Epidermal melanocyte (primary cell): ENCODE data around the gene DARS1.

Experiments
- DNase-seq: peaks from one replicate; pipeline ENCODE4 v3.0.0; 2011; ENCODE audit warnings: low spot score; ENCODE audit not compliant: insufficient read length

The DARS1 gene

DNA sequence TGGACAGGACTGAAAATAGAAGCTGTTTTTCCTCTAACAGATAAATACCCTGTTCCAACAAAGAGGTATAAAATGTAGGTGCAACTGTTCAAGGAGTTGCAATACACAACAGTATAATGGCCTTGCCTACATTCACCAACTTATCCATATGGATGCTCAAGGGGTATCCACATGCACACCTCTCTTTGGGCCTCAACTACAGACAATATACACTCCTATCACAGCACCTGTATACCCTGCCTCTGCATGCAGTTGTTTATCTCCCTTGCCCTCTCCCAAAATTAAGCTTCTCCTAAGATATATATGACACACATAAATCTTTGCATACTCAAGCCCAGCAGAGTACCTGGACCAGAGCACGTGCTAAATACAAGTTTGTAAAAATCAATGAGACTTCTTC is 37.3 kb downstream of the DARS1 start:
- no peak for DNase-seq

DNA sequence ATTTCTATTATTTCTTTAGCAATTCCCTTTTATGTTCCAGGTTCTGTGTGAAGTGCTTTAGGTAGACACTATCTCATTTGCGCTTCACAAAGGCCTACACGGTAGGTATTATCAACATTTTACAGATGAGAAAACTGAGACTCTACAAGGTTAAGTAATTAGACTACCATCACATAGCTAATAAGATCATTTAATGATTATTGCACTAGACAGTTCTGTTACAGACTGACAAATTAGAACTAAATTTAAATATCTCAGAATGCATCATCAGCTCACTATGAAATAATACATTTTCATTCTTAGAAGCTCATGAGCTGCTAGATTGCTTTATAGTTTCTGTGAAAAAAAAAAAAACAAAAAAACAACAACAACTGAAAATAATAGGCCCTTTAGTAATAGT is 37.9 kb downstream of the DARS1 start:
- no peak for DNase-seq

DNA sequence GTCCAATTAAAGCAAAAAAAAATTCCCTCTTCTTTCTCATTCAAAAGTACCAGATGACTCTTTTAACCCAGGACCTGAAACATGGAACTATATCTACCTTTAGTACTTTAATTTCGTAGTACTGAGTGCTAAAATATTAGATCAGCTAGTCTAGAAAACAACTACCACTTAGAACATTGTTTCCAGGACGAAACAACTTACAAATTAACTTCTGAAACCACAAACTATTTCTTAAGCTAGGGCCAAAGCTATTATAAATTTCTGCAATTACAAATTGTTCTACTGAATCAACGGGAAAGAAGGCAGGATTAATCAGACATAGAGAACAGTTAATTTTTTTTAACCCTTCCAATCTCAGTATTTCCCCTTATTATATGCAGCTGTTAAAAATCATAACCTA is 39.9 kb downstream of the DARS1 start:
- no peak for DNase-seq

DNA sequence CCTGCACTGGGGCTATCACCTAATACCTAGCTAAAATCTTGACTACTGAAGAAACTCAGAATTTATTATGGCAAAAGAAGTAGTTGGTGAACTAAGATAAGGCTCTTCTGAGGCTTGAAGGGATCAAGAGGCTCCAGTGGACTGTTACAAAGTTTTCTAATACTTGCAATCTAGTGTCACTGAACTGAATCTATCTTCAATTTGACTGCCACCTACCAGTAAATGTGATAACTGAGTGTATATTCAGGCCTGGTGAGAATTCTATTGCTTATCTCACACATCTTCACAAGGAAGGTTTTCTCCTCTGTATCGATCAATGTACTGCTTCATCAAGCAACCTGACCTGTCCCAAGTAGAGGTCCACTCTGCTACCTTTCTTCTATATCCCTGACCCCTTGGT is 40.8 kb downstream of the DARS1 start:
- no peak for DNase-seq

DNA sequence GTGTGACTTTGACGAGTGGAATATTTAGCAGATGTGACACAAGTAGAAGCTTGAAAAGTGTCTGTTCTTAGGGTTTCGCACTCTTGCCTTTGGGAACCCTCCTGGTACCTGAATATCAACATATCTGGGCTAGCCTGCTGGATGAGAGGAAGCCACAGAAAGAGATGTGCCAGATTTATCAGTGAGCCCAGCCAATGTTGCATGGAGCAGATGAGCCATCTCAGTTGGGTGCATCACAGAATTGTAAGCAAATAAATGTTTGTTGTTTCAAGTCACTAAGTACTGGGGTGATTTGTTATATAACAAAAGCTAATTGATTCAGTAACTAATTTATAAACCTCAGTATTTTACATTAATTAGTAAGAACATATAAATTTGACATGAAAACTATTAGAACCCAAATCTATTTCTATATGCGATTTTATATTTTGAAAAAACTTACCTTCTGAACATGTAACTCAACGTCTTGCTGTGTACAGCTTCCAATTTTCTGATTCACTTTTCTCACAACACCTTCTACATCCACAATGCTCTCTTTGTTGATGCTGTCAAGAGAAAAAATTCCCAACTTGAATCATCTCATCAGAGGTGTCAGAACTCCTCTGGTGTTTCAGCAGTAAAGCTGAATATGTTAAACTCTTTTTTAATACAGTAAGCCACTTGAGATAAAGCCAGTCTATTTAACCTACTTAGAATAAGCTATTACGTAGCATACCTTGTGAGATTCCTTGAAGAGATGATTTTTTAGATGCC is 42.3 kb downstream of the DARS1 start:
- no peak for DNase-seq

DNA sequence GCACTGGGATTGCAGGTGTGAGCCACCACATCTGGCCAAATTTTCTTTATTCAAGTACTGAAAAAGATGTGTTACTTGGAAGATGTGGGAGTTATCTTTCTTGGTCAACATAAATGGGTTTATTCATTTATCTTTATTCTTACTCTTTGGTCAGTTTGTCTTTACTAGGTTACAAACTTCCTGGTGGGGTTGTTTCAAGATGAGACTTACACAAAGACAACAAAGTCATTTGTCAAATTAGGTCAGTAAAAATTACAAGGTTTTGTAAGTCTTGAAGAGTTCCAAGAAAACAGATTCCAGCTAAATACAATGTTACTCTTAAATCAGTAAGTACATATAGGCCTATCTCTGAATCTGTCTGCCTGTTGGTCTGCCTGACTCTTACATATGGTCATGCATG is 48.9 kb downstream of the DARS1 start:
- no peak for DNase-seq

DNA sequence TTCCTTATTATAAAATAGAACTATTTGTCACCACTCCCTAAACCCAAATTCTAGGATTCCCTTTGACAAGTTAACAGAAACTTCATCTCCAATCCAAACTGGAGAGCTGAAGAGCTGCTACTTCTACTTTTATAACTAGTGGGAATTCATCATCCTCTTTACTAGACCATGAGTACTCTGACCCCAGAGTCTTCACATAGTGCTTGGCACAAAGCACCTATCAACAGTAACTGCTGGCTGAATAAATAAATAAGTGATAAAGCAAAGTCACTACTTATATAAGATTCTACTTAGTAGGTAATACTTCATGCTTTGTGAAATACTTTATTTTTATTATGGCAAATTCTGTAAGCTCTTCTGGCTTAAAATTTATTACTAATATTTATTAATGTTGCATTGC is 49.5 kb downstream of the DARS1 start:
- DNase-seq: no peak

DNA sequence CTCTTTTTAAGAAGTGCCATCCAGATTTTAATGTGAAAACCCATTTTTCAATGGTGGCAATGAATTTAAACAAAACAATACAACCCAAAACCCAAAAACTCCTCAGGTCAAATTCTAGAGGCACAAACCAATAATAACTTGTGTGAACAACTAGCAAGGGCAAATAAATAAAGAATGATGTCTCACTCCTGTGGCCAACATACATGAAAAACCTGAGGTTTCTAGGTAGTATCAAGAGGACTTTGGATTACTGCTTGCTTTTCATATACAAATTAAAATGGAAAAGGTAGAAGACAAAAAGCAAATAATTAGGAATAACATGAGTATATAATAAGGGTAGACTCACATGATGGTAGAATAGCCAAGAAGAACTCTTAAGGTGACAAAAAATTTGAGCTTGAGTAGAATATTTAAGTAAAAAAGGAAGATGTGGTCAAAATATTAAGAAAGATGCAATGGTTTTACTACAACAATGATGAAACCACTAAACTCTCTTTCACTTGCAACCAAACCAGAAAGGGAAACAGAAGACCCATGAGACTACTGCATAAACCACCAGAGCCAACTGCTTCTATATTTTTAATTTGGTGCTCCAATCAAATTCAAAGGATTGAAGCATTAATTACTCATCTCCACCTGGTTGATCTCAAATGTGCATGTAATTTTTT is 53.5 kb downstream of the DARS1 start:
- DNase-seq: no peak

DNA sequence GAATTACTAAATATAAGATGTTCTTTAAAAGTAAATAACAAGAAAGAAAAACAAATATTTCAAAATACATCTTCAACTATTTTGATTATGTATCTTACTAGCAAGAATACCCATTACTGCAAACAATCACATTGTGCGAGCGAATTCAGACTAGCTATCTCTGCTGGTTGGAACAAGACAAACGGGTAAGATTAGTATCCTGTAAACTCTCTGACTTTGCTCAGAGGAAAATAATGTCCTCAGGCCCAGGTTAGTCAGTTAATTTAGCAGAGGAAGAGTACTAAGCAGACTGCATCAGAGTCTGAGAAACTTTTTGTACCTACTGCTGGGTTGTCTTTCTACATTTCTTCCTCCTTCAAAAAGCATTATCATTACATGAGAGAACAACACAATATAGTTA is 58.8 kb downstream of the DARS1 start:
- no peak for DNase-seq

DNA sequence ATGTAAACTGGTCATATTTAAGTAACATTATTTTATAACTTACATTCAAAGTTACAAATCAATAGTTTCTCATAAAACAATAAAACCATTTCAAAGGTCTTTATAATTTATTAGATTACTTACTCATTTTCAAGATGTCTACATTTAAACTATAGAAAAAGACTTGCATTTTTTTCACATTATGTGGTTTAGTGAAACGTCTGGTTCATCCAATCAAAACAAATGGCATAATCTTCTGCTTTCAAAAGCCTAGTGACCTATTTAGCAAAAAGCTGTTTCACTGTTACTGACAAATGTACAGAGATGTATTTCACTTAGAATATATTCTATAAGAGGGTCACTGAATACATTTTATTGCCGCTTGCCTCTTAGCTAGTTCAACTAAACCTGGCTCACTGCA is 59.9 kb downstream of the DARS1 start:
- no peak for DNase-seq

DNA sequence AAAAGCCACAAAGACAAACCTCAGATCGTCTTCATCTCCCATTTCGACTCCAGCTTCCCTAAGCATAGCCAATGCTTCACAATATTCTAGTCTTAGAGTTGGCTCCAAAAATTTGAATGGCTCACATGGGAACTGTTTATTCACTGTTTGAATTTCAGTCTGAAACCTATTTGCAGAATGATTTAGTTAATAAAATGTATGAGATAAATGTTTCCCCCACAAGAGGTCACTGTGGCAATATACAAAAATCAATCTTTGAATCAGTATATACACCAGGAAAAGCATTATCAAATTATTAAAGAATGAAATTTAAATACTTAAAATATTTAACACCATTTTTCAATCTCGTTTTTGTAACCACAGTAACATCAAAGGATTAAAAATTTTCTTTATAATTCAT is 69.2 kb downstream of the DARS1 start:
- DNase-seq: no peak

DNA sequence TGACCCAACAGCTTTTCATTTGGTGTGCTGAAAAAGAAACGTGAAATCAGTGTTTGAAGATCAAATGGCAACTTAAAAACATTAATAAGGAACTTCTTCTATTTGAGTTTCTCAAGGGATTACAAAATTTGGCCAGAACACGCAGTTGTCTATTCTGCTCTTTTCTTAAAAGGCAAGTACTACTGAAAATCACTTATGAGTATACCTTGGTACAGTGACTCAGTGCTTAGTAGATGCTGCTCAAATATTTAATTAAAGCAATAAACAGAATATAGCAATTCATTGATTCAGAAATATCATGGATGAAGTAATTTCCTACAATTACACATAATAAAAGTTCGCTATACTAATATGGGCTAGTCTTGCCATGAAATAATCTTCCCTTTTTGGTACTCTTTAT is 70.9 kb downstream of the DARS1 start:
- DNase-seq: no peak

DNA sequence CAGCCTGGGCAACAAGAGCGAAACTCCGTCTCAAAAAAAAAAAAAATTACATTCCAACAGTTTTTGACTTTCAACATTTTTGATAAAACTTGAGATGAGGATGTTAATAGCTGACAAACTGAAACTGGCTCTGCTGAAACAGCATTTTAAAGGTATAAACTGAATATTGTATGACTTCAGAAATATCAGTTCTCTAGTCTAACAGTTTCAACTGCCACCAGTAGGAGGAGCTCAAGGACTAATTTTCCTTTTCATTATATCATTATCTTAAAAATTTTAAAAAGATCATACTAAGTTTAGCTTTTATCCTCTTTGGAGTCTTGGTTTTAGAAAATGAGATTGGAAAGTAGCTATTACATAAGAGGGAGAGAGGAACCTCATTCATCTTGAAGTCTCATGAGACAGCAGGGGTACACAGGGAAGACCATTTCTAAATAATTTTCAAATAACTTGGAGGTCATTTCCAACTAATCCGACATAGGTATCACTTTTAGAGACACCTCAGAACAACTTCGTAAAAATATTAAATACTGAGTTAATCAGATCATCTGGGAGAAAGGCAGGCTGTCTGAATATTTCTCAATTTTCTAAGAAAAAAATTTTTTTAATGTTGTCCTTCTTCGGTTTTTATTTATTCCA is 71.6 kb downstream of the DARS1 start:
- DNase-seq: peak; percentile 38

DNA sequence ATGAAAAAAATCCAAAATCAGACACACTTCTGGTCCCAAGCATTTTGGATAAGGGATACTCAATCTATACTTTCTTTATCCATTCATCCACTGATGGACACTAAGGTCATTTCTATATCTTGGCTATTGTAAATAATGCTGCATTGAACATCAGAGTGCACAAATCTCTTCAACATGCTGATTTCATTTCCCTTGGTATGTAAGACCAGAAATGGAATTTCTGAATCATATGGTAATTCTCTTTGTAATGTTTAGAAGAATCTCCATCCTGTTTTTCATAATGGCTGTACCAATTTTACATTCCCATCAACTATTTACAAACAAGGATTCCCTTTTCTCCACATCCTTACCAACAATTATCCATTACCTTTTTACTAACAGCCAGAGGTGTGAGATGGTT is 75.5 kb downstream of the DARS1 start:
- no peak for DNase-seq

DNA sequence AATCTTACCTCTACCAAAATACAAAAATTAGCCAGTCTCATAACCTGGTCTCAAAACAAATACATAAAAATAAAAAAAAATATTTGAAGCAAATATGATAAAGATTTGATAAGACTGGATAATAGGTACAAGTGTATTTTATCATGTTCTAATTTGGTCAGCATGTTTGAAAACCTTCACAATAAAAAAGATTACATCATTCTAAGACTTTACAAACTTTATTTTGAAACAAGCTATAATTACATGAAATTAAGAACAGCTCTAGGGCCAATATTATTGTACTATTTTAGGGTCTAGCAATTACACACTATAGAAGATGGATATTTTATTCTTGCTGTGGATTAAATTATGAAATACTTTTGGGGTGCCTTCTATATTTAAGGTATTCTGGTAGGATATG is 79.7 kb downstream of the DARS1 start:
- DNase-seq: no peak

DNA sequence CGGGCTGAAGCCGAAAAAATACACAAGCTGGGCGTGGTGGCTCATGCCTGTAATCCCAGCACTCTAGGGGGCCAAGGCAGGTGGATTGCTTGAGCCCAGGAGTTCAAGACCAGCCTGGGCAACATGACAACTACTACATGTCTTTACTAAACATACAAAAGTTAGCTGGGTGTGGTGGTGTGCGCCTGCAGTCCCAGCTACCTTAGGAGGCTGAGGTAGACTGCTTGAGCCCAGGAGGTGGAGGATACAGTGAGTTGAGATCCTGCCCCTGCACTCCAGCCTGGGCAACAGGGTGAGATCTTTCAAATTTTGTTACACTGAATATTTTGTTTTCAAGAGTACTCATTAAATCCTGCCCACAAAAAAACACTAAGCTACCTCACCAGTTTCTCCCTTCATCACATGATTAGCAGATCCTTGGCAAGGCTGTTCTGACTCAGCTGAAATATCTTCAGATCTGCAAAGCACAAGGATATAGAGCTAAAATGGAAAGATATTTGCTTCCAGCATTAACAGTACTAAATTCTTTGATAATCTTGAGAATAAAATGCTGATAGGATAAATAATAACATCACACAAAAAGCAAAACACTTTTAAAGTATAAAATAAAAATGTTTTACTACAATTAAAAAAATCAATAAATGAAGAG is 81.0 kb downstream of the DARS1 start:
- DNase-seq: no peak

DNA sequence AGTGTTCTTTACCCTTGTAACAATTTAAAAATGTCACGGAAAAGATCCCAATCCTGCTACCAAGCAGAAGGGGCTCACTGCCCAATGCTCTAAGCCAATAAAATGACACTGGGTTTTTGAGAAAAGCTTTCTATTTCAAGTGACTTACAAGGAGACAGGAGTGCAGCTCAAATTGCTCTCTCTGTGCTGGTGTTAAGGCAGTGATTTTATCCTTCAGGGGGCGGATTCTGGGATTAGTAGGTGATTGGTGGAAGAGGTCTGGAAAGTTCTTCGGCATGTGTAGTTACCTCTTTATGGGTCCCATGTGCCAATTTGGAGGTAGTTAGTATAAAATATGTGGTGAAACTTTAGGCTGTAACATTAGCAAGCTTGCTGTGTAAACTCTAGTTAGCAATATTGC is 81.8 kb downstream of the DARS1 start:
- DNase-seq: no peak

DNA sequence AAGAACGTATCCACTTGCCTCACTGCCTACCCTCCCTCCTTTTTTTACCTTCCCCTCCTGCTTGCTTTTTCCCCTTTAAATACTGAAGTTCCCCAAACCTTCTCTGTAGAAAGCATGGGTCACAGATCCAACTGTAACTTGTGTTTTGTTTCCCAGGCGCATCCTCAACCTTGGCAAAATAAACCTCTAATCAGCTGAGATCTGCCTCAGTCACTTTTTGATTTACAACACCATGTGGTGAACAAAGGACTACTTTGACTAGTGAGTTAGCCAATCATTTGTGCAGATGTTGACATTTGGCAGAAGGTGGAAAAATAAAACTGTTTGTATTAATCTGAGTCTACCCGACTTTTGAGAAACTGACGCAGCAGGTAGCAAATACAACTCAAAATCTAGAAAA is 85.9 kb downstream of the DARS1 start:
- no peak for DNase-seq

DNA sequence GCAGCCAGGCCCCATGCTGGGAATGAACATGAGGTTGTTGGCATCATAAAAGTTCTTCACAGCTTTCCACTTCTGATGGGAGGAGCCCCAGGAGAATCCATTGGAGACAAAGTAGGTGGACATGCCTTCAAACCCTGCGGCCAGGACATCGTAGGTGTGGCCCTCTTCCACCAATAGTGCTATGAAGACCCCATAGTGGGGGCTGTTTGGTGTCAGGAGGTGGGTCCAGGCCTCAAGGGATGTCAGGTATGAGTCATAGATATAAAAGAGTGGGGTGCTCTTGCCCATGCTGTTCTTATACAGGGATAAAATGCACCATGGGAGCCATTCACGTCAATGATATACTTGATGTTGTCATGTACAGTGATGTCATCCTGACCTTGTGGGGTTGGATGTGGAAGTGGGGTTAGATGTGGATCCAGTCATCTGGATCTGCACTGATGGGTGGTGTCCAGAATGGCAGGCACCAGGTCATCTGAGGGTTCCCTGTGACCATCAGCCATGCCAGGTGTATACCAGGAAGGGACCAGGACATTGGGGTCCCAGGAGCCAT is 87.1 kb downstream of the DARS1 start:
- DNase-seq: no peak

DNA sequence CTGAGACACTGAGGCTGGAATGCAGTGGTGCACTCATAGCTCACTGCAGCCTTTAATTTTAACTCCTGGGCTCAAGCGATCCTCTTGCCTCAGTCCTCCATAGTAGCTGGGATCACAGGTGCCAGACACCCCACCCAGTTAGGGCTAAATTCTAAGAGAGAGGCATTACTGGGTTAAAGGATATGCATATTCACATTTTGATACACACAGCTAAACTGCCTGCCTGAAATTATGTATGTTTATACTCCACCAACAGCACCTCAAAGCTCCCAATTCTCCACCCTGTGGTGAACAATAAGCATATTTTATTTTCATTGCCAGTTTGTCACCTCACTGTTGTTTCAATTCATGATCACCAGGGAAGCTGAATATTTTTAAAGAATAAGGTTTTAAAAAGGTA is 90.5 kb downstream of the DARS1 start:
- no peak for DNase-seq

DNA sequence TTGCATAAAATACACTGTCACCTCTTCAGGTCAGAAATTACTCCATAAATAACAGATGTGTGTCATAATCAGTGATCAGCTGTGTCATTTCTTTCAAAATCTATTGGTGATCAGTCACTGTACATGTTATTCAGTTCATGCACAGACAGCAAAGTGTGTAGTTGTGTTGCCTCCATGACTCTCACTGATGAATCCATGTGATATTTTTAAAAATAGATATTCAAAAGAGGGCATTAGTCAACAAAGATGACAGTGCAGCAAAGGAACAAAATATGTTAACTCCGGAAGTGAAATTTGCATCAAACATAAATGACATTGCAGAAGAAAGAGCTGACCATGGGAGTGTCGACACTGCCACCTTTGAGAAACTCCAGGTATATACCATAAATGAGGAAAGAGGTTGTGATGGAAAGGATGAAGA is 92.0 kb downstream of the DARS1 start:
- DNase-seq: no peak

DNA sequence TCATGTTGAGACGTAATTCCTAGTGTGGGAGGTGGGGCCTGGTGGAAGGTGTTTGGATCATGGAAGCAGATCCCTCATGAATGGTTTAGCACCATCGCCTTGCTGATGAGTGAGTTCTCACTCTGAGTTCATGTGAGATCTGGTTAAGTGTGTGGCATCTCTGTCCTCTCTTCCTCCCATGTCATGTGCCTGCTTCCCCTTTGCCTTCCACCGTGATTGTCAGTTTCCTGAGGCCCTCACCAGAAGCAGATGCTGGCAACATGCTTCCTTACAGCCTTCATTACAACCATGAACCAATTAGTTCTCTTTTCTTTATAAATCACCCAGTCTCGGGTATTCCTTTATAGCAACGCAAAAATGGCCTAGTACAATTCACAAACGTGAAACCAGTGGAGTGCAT is 94.6 kb downstream of the DARS1 start:
- DNase-seq: no peak
